Sigmoid colon (tissue), 3 donors: ENCODE measurements around the gene PODXL.

ENCODE experiments used
- CTCF ChIP-seq, 4 experiments: fragments of 450-650 bp in 3 of 4; fragments of 200-600 bp in 1 of 4; IDR thresholded peaks; one replicate each; pipeline ENCODE4 v1.5.1; 2016 to 2019; ENCODE audit warnings: antibody characterized with exemption in 4 of 4, mild to moderate bottlenecking in 3 of 4, moderate library complexity in 2 of 4
- POLR2A ChIP-seq, 2 donors: fragments of 450-650 bp; IDR thresholded peaks; one replicate each; pipeline ENCODE4 v1.6.1; 2016; ENCODE audit warnings: antibody characterized with exemption in 2 of 2, mild to moderate bottlenecking in 2 of 2, moderate library complexity in 2 of 2

GRCh38 chr7:131495669-131496498 lies 60.5 kb downstream of the PODXL start:
- TF ChIP-seq CTCF (IDR thresholded peaks at IDR 0.05) (no peak), POLR2A (IDR thresholded peaks at IDR 0.05) (no peak)
